IPS-20b (cell line): ENCODE results near the gene SUGCT.

Experiments used
- H3K27ac ChIP-seq: one replicate; pipeline ENCODE4 v1.5.1; 2013; ENCODE audit warnings: low read length
- H3K27me3 ChIP-seq: 2 replicates; pipeline ENCODE4 v1.6.1; 2013; ENCODE audit warnings: mild to moderate bottlenecking, low read length, inconsistent platforms; ENCODE audit not compliant: insufficient read depth
- H3K36me3 ChIP-seq: 2 replicates; pipeline ENCODE4 v1.6.1; 2013; ENCODE audit warnings: low read depth, mild to moderate bottlenecking, inconsistent platforms, low read length, moderate library complexity; ENCODE audit not compliant: insufficient read depth
- H3K4me1 ChIP-seq: 2 replicates; pipeline ENCODE4 v1.6.1; 2013; ENCODE audit warnings: mild to moderate bottlenecking, control low read depth, inconsistent platforms, low read length, moderate library complexity; ENCODE audit not compliant: insufficient read depth
- H3K4me3 ChIP-seq: 2 replicates; pipeline ENCODE4 v1.5.1; 2013; ENCODE audit warnings: mild to moderate bottlenecking, low read length, inconsistent platforms
- H3K9ac ChIP-seq: 2 replicates; pipeline ENCODE4 v1.6.1; 2013; ENCODE audit warnings: low read depth, mild to moderate bottlenecking, inconsistent platforms, low read length, moderate library complexity
- H3K9me3 ChIP-seq: 2 replicates; pipeline ENCODE4 v1.6.1; 2013; ENCODE audit warnings: mild to moderate bottlenecking, low read depth, low read length, inconsistent platforms; ENCODE audit not compliant: insufficient read depth

The SUGCT gene

DNA sequence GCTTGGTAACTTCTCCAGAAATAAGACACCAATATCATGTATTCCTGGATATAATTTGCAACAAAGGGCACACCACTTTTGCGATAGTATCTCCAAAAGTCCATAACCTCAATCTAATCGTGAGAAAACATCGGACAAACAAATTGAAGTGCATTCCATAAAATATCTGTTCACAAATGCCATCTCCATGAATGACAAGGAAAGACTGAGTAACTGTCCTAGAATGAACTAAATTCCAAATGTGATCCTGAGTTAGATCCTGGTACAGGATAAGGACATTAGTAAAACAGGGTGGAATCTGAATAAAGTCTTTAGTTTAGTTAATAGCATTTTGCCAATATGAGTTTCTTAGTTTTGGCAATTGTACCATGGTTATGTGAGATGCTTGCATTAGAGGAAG lies 384.2 kb downstream of the SUGCT start:
- no peaks in the 10 kb centered on the region for H3K9me3 ChIP-seq
- no peak overlapping the region for H3K27ac ChIP-seq

DNA sequence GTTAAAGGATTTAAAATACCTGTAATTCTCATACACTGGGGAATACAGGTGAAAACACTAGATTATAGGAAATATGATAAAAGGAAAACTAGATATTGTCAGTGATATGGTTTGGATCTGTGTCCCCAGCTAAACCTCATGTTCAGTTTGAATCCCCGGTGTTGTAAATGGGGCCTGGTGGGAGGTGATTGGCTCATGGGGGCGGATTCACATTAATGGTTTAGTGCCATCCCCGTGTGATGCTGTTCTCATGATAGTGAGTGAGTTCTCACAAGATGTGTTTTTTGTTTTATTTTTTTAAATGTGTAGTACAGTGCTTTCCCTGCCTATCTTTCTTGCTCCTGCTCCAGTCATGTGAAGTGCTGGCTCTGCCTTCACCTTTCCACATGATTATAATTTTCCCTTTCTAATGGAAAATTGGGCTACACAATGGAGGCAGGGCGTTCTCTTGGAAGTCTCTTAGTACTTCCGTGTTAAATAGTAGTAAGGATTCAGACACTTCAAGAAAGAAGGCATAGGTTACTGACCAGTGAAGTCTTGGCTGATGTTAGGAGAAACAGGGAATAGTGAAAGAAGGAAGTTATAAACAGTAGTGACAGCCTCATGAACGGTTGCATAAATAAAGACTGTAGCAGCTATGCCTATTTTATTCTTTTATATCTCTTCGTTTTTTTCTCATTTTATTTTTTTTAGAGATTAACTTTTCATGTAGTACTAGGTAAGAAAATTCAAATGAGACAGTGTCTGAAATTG lies 386.4 kb downstream of the SUGCT start:
- Histone ChIP-seq H3K4me1 (no peaks in the 10 kb centered on the region), H3K36me3 (no peaks in the 10 kb centered on the region), H3K27ac (no peak overlapping the region), H3K9me3 (no peaks in the 10 kb centered on the region), H3K9ac (no peak overlapping the region), H3K27me3 (no peaks in the 10 kb centered on the region), H3K4me3 (no peak overlapping the region)

More for the DNA sequence above, 384.2 kb downstream of the SUGCT start:
- H3K4me3 ChIP-seq, result no peak overlapping the region
- no peaks in the 10 kb centered on the region for H3K27me3 ChIP-seq
- H3K4me1 ChIP-seq, result no peaks in the 10 kb centered on the region
- no peaks in the 10 kb centered on the region for H3K36me3 ChIP-seq
- H3K9ac ChIP-seq, result no peak overlapping the region

DNA sequence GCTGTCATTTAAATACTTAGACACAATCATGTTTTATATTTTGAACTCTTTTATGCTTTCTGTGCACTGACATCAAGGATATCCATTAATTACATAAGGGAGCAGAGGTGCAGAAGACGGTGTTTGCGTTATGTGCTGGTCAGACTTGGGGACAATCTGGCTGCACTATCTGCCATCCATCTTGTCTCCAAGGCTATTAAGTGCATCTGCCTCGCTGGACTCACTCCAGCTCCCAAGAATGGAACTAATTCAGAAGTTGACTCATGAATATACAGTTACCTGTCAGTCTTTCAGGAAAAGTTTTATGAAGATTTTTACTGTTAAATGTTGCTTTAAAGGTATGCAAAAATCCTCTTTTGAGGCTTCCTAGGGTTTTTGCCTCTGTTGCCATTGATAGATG lies 391.0 kb downstream of the SUGCT start:
- Histone ChIP-seq H3K27ac (no peak overlapping the region), H3K4me1 (no peaks in the 10 kb centered on the region), H3K36me3 (no peaks in the 10 kb centered on the region)

DNA sequence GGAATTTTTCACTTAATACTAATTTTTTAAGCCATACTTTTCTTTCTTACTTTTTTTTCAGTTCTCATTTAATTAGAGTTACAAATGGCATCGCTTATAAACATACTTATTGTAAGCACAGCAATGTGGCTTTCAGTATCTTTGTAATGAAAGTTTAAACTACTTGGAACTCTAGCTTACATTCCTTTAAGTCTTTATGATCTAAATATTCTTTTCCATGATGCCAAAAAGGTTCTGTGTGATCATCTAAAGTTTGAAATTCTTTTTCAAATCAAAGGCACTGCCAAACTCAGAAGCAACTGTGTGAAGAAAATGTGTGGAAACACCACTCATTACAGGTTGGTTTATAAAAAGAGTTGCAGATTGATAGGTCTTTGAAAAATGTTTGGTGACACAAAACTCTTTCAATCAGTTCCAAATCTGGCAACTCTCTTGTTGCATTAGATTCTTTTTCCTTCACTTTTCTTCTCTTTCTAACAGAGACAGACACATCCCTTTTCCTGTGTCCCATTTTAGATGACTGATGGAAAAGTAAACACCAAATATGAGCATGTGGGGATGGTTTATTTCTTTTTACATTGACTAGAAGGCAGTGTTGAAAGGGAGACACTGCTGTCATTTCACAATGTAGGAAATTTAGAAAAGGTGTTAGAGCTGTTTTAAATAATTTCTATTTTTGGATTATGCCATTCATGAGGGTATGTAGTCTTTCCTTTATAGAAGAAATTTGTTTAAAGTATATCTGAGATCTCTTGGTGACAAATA lies 392.3 kb downstream of the SUGCT start:
- no peak overlapping the region for H3K9ac ChIP-seq
- H3K9me3 ChIP-seq, result no peaks in the 10 kb centered on the region
- no peak overlapping the region for H3K4me3 ChIP-seq
- no peak overlapping the region for H3K27ac ChIP-seq
- H3K4me1 ChIP-seq, result no peaks in the 10 kb centered on the region
- H3K27me3 ChIP-seq, result no peaks in the 10 kb centered on the region
- no peaks in the 10 kb centered on the region for H3K36me3 ChIP-seq

More for the DNA sequence above, 391.0 kb downstream of the SUGCT start:
- Histone ChIP-seq H3K27me3 (no peaks in the 10 kb centered on the region), H3K9me3 (no peaks in the 10 kb centered on the region), H3K9ac (no peak overlapping the region), H3K4me3 (no peak overlapping the region)

DNA sequence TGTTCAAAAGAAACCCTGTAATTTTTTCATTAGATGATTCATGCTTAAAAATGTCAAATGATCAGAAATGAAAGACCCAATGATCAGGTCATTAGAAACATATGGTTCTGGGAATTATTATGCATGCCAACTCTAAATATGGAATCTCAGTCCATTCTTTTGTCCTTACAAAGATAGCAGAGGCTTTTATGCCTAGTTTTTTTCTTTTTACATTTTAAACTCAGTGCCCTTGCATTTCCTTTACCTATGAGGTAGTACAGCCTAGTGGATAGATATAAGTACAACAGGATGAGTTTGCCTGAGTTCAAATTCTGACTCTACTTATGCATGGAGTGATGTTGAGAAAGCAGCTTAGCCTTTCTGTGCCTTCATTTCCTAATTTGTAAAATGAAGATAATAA lies 392.9 kb downstream of the SUGCT start:
- no peaks in the 10 kb centered on the region for H3K36me3 ChIP-seq
- H3K9me3 ChIP-seq, result no peaks in the 10 kb centered on the region
- no peak overlapping the region for H3K9ac ChIP-seq
- no peaks in the 10 kb centered on the region for H3K27me3 ChIP-seq
- no peak overlapping the region for H3K4me3 ChIP-seq
- H3K4me1 ChIP-seq, result no peaks in the 10 kb centered on the region
- no peak overlapping the region for H3K27ac ChIP-seq

DNA sequence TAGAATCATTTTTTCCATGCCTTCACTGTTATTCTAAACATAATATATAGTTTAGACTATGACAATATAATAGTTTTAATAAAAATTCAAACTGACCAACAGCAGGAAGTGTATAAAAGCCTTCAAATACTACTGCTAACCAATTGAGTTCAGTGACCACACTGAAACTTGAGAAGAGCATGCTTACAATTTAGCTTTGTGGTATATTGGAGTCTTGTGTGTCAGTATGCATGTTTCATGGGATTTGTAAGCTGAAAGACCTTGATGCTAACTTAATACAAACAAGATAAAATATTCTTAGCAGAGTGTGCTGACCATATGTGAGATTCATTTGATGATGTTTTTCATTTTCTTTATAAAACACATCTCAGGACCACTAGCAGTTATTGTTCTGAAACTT lies 395.5 kb downstream of the SUGCT start:
- H3K9ac ChIP-seq, result no peak overlapping the region
- no peaks in the 10 kb centered on the region for H3K9me3 ChIP-seq
- H3K27me3 ChIP-seq, result no peaks in the 10 kb centered on the region
- H3K27ac ChIP-seq, result no peak overlapping the region
- no peak overlapping the region for H3K4me3 ChIP-seq
- no peaks in the 10 kb centered on the region for H3K36me3 ChIP-seq
- no peaks in the 10 kb centered on the region for H3K4me1 ChIP-seq

DNA sequence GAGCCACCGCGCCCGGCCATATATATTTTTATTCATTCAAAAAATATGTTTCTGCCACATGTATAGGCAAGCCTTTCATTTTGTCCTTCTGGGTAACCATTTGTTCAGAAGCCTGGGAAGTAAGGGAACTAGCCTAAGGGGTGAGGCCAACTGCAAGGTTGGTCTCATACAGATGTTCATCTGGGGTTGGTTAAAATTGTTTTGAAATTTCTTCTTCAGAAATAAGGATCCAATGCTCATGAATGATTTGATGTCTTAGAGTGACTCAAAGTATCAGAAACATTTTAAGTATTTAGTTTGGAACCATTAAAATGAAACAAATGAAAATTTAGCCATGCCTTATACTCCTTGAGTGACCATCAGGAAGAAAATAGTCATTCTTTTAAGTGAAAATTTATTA lies 397.2 kb downstream of the SUGCT start:
- Histone ChIP-seq H3K36me3 (no peaks in the 10 kb centered on the region), H3K9me3 (no peaks in the 10 kb centered on the region), H3K4me3 (no peak overlapping the region), H3K9ac (no peak overlapping the region), H3K27ac (no peak overlapping the region), H3K27me3 (no peaks in the 10 kb centered on the region), H3K4me1 (no peaks in the 10 kb centered on the region)

DNA sequence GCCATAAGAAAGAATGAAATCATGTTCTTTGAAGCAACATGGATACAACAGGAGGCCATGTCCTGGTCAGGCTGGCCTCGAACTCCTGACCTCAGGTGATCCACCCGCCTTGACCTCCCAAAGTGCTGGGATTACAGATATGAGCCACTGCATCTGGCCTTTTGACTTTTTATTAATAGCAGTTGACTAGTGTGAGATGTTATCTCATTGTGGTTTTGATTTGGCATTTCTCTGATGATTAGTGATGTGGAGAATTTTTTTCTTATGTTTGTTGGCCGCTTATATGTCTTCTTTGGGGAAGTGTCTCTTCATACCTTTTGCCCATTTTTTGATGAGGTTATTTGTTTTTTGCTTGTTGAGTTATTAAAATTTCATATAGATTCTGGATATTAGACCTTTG lies 400.9 kb downstream of the SUGCT start:
- Histone ChIP-seq H3K27me3 (no peaks in the 10 kb centered on the region), H3K9ac (no peak overlapping the region), H3K27ac (no peak overlapping the region), H3K9me3 (no peaks in the 10 kb centered on the region), H3K36me3 (no peaks in the 10 kb centered on the region), H3K4me3 (no peak overlapping the region), H3K4me1 (no peaks in the 10 kb centered on the region)

DNA sequence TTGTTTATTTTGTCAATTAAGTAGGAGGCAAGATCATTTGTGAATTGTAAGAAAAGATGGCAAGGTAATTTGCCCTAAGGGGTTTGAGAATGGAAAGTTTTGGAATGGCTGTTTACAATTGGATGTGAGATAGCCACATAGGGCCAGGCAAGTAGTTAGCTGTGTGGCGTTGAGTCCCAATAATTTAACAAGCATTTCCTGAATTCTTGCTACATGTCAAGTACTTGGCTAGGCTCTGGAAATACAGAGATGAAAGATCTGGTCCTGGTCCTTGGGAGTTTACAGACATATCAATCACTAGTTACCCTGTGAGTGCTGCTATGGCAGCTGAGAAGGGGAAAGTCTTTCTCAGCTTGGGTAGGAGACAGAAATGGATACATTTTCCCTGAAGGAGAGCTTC lies 401.6 kb downstream of the SUGCT start:
- Histone ChIP-seq H3K27ac (no peak overlapping the region), H3K36me3 (no peaks in the 10 kb centered on the region), H3K4me1 (no peaks in the 10 kb centered on the region), H3K9ac (no peak overlapping the region), H3K9me3 (no peaks in the 10 kb centered on the region), H3K4me3 (no peak overlapping the region), H3K27me3 (no peaks in the 10 kb centered on the region)

DNA sequence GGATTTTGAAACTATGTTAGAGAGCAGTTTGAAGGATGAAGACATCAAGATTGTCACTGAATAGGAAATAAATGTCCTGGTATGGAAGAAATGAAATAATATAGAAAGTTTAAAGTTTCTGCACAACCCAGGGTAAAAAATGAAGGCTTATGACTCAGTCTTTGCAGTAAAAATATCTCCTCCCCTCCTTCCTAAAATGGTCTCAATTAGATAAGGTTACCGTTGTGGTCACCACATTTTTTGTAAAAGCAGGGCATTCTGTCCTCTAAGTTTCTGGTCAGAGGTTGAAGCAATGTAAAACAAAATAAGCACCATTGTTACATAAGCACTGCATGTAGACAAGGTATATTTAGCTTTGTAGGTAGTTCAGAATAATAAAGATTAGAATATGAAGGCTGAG lies 403.5 kb downstream of the SUGCT start:
- Histone ChIP-seq H3K27ac (no peak overlapping the region), H3K36me3 (no peaks in the 10 kb centered on the region), H3K9me3 (no peaks in the 10 kb centered on the region), H3K27me3 (no peaks in the 10 kb centered on the region), H3K4me3 (no peak overlapping the region), H3K9ac (no peak overlapping the region), H3K4me1 (no peaks in the 10 kb centered on the region)

DNA sequence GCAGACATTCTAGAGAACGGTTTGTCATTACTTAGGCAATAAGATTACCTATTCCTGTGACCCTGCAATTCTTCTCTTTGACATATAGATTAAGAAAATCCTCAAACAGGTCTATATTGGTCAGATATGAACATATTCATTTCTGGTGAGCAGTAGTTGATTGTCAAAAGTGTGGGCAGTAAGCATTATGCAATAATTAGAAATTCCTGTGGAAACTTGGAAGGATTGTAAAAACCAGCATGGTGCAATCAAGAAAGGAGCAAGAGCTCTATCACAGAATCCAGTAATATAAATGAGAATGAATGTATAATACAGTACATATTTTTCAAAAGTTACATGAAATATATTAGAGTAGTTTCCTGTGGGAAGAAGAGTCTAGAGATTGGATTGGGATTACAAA lies 406.5 kb downstream of the SUGCT start:
- H3K4me1 ChIP-seq, result no peaks in the 10 kb centered on the region; the same call in 1 of the 2 replicates
- no peak overlapping the region for H3K9ac ChIP-seq
- no peaks in the 10 kb centered on the region for H3K27me3 ChIP-seq
- no peaks in the 10 kb centered on the region for H3K36me3 ChIP-seq
- no peak overlapping the region for H3K4me3 ChIP-seq
- no peaks in the 10 kb centered on the region for H3K9me3 ChIP-seq
- no peak overlapping the region for H3K27ac ChIP-seq
